Cardiac fibroblast (primary cell): ENCODE measurements around the gene DPYSL3.
"Not testable (repeated sequence)": the region's sequence is repeated elsewhere in the genome, so short reads cannot be mapped to it uniquely, and the experiment has no call there.

Experiments
- DNase-seq, 2 donors: peaks; one replicate each; pipeline versions ENCODE4 v3.0.0 to v3.0.0-alpha.2; 2010; ENCODE audit warnings: low read depth in 2 of 2
- H3K4me3 ChIP-seq, 2 donors: replicated peaks in 1 of 2; 1 replicate in 1 of 2; 2 replicates in 1 of 2; pipeline ENCODE4 v1.5.1; 2011; ENCODE audit warnings: low read depth in 2 of 2, low read length in 2 of 2, mild to moderate bottlenecking in 2 of 2, moderate library complexity in 1 of 2
- TF ChIP-seq, protein P1 (sequence below): IDR thresholded peaks from one replicate; pipeline ENCODE4 v1.5.1; 2011; ENCODE audit warnings: low read depth, mild to moderate bottlenecking, low read length, inconsistent platforms

The DPYSL3 gene

DNA sequence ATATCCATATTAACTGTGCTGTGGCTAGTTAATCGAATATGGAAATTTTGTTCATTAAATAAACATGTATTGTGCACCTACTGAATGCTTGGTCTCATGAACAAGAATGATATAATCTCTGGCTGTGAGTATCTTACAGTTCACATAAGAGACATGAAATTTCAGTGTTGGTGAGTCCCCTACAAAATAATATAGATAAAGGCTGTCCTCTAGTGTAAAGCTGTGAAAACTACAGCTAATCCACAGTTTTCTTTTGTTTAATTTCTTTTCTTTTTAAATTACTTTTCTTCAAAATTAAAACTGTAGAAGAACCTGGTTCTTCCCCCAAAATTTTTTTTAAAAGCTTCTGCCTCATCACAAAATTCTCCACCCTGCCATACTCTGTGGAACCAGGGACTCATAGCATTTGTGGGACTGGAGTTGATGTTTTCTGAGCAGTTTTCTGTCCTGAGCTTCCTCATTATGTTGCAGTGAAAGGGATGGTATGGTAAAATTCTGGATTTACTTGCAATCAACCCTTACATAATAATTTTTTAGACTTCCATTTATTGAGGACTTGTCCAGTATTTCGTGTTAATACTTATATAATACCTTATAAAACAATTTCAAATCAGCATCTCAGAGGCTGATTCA is 140.0 kb downstream of the DPYSL3 start:
- peak; percentile 38 to 46 for DNase-seq

DNA sequence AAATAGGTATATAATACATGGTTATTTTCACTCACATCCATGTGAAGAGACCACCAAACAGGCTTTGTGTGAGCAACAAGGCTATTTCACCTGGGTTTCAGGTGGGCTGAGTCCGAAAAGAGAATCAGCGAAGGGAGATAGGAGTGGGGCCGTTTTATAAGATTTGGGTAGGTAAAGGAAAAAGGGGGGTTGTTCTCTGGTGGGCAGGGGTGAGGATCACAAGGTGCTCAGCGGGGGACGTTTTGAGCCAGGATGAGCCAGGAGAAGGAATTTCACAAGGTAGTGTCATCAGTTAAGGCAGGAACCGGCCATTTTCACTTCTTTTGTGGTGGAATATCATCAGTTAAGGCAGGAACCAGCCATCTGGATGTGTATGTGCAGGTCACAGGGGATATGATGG is 142.5 kb downstream of the DPYSL3 start:
- not testable (repeated sequence) for H3K4me3 ChIP-seq, DNase-seq

More for the DNA sequence above, 140.0 kb downstream of the DPYSL3 start:
- TF ChIP-seq, protein P1, sequence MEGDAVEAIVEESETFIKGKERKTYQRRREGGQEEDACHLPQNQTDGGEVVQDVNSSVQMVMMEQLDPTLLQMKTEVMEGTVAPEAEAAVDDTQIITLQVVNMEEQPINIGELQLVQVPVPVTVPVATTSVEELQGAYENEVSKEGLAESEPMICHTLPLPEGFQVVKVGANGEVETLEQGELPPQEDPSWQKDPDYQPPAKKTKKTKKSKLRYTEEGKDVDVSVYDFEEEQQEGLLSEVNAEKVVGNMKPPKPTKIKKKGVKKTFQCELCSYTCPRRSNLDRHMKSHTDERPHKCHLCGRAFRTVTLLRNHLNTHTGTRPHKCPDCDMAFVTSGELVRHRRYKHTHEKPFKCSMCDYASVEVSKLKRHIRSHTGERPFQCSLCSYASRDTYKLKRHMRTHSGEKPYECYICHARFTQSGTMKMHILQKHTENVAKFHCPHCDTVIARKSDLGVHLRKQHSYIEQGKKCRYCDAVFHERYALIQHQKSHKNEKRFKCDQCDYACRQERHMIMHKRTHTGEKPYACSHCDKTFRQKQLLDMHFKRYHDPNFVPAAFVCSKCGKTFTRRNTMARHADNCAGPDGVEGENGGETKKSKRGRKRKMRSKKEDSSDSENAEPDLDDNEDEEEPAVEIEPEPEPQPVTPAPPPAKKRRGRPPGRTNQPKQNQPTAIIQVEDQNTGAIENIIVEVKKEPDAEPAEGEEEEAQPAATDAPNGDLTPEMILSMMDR = peak; percentile 59
- no peak overlapping the region for H3K4me3 ChIP-seq

DNA sequence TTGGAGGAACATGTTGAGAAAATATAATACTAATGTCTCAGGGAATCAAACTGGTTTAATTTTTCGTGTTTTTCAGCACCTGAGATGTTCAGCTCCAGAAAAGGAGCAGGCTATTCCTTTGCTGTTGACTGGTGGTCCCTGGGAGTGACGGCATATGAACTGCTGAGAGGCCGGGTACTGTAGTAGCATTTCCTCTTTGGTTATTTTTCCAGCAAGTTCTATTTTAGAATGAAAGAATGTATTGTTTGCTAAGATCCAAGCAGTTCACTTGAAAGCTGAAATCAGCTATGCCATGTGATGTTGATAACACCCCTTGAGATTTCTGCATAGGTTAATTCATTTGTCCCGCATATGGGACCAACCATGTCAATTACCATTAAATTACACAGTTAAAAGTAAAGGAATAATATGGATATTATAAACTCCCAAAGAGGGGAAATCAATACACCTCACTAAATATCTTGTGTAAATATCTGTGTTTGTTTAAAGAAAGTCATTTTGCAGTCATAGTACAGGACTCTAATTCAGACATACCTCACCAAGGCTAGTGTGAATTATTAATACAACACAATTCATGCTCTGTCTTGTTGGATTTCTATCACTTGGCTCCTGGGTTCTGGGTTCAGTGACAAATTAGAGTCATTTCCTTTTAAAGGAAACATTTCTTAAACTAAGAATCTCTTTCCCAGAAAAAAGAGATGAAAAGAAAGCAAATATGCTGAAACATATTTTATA is 148.3 kb downstream of the DPYSL3 start:
- DNase-seq = no peak
- no peak overlapping the region for H3K4me3 ChIP-seq
- TF ChIP-seq, protein P1 = no peak

DNA sequence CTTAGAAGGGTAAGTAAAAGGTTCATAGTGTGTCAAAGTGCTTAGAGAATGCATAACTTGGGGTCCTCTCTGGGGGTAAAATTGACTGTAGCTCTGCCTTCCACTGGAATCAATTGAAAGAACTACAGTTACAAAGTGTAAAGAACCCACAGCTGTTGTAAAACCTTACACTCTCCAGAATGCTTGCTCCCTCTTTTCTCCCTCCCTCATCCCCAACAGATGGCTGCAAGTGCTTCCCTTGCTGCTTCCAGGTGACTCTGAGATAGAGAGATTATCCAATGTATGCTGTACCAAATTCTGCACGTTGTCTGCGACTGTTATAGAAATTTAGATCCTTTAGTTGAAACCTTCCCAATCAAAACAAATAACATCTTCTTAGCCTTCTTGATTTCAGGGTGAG is 149.1 kb downstream of the DPYSL3 start:
- DNase-seq = no peak
- TF ChIP-seq, protein P1 = no peak
- no peak overlapping the region for H3K4me3 ChIP-seq

DNA sequence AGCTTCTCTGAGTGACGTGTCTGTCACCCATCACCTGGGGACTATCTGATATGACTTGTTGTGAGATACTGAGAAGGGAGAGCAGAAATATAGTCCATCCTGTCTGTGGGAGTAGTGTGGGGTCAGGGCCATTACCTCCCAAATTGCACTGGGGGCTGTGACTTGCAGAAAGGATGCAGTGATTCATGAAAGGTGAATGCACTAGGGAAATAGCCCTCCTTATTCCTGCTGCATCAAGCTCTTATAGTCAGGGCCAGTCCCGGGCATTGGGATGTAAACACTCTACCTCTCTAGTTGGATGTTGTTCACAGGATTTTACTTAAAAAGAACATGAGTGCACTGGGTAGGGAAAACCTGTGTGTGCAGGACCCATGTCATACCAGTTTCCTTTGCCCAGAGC is 150.3 kb downstream of the DPYSL3 start:
- no peak overlapping the region for H3K4me3 ChIP-seq
- DNase-seq = no peak
- TF ChIP-seq, protein P1 = no peak

DNA sequence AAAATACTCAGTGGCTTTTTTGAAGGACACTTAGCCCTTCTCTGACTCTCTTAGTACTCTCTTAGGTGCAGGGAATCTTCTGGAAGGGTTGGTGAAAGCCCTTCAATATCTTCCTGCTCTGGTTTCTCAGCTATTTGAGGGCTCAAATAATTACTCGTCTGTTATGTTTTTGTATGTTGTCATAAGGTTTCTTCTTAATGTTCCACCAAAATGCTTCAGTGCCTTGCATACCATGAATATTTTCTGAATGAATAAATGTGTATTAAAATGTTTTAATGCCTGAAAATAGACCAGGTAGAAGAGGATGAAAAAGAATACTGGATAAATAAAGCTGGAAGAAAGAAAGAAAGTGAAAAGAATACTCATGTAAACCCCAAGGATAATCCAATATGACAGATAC is 150.8 kb downstream of the DPYSL3 start:
- TF ChIP-seq, protein P1 = no peak
- no peak overlapping the region for H3K4me3 ChIP-seq
- DNase-seq = peak in 1 of 2 donors; percentile 10

DNA sequence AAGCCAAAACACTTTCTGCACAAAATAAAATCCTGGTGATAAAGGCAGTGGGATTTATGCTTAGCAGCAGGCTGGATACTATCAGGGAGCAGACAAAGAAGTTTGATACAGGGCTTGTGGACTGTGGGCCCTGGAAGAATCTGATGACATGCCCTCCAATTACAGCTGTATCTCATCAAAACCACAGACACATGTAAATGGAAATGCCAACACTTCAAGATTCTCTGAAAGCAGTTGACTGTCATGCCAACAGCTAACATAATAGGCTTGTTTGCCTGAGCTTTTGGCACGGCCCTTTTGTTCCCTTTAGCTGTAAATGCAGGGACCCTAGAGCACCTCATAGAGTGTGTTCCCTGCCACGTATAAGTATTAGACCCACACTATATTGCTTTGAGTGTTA is 160.6 kb downstream of the DPYSL3 start:
- TF ChIP-seq, protein P1 = no peak
- H3K4me3 ChIP-seq = no peak overlapping the region
- no peak for DNase-seq
